ENCODE measurements around the gene ULK1.

Gene ULK1

GRCh38 chr12:131907379-131908091, 13.1 kb downstream of the ULK1 start:
- DNase-seq (ENCODE audit: low spot score), result no peak
- no peak for FAIRE-seq

GRCh38 chr12:131908092-131909080, 14.0 kb downstream of the ULK1 start:
- no peak for DNase-seq (ENCODE audit: low spot score)
- no peak for FAIRE-seq

- DNase-seq (ENCODE audit: low spot score) (no peak), FAIRE-seq (no peak)
Observed at GRCh38 chr12:131909081-131909751, 14.8 kb downstream of the ULK1 start.

GRCh38 chr12:131909752-131910219, 15.4 kb downstream of the ULK1 start:
- FAIRE-seq (no peak), DNase-seq (ENCODE audit: low spot score) (no peak)

GRCh38 chr12:131910302-131911027, 16.0 kb downstream of the ULK1 start:
- FAIRE-seq (peak; percentile 82), DNase-seq (ENCODE audit: low spot score) (peak; percentile 81)

GRCh38 chr12:131911028-131911650, 16.7 kb downstream of the ULK1 start:
- FAIRE-seq (no peak), DNase-seq (ENCODE audit: low spot score) (no peak)

GRCh38 chr12:131911851-131912477, 17.5 kb downstream of the ULK1 start:
- FAIRE-seq, result no peak
- no peak for DNase-seq (ENCODE audit: low spot score)

- peak; percentile 87 for FAIRE-seq
- DNase-seq (ENCODE audit: low spot score), result peak; percentile 88
Observed at GRCh38 chr12:131912518-131913274, 18.3 kb downstream of the ULK1 start.

GRCh38 chr12:131913666-131914065, 19.2 kb downstream of the ULK1 start:
- no peak for DNase-seq (ENCODE audit: low spot score)
- FAIRE-seq, result no peak

GRCh38 chr12:131914179-131914702, 19.8 kb downstream of the ULK1 start:
- FAIRE-seq, result no peak
- no peak for DNase-seq (ENCODE audit: low spot score)

GRCh38 chr12:131915000-131915689, 20.7 kb downstream of the ULK1 start:
- FAIRE-seq (no peak), DNase-seq (ENCODE audit: low spot score) (no peak)

GRCh38 chr12:131915823-131916222, 21.4 kb downstream of the ULK1 start:
- no peak for DNase-seq (ENCODE audit: low spot score)
- no peak for FAIRE-seq

- FAIRE-seq, result no peak
- no peak for DNase-seq (ENCODE audit: low spot score)
Observed at GRCh38 chr12:131916306-131917138, 22.1 kb downstream of the ULK1 start.

GRCh38 chr12:131917139-131917710, 22.8 kb downstream of the ULK1 start:
- FAIRE-seq (no peak), DNase-seq (ENCODE audit: low spot score) (no peak)

GRCh38 chr12:131917711-131918306, 23.4 kb downstream of the ULK1 start:
- FAIRE-seq, result no peak
- no peak for DNase-seq (ENCODE audit: low spot score)

- DNase-seq (ENCODE audit: low spot score) (no peak), FAIRE-seq (no peak)
Observed at GRCh38 chr12:131918311-131919050, 24.1 kb downstream of the ULK1 start.

Measured in RCC 7860 (cell line).